ENCODE measurements around the gene PRM1. TPM values are rescaled to one million over a fixed set of nuclear protein-coding genes. Genes with fewer than 3 reads are reported as not detected.

The PRM1 gene
- total and polyA plus RNA-seq, 2 experiments from 2014 or later: not detected

GRCh38 chr16:11260596-11260966, 20.5 kb downstream of the PRM1 start:
- no peak for DNase-seq (ENCODE audit: low read depth in 1 of 2, low spot score in 1 of 2)
- Histone ChIP-seq H3K27me3 (no peaks in the 10 kb centered on the region), H3K9me3 (ENCODE audit: low read depth) (no peaks in the 10 kb centered on the region), H3K4me3 (no peak overlapping the region), H3K27ac (no peak overlapping the region), H3K4me1 (ENCODE audit: low read depth) (no peaks in the 10 kb centered on the region), H3K36me3 (no peaks in the 10 kb centered on the region)
- TF ChIP-seq, protein P1, sequence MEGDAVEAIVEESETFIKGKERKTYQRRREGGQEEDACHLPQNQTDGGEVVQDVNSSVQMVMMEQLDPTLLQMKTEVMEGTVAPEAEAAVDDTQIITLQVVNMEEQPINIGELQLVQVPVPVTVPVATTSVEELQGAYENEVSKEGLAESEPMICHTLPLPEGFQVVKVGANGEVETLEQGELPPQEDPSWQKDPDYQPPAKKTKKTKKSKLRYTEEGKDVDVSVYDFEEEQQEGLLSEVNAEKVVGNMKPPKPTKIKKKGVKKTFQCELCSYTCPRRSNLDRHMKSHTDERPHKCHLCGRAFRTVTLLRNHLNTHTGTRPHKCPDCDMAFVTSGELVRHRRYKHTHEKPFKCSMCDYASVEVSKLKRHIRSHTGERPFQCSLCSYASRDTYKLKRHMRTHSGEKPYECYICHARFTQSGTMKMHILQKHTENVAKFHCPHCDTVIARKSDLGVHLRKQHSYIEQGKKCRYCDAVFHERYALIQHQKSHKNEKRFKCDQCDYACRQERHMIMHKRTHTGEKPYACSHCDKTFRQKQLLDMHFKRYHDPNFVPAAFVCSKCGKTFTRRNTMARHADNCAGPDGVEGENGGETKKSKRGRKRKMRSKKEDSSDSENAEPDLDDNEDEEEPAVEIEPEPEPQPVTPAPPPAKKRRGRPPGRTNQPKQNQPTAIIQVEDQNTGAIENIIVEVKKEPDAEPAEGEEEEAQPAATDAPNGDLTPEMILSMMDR (IDR thresholded peaks at IDR 0.05; ENCODE audit: low read depth, low read length): no peak

DNA sequence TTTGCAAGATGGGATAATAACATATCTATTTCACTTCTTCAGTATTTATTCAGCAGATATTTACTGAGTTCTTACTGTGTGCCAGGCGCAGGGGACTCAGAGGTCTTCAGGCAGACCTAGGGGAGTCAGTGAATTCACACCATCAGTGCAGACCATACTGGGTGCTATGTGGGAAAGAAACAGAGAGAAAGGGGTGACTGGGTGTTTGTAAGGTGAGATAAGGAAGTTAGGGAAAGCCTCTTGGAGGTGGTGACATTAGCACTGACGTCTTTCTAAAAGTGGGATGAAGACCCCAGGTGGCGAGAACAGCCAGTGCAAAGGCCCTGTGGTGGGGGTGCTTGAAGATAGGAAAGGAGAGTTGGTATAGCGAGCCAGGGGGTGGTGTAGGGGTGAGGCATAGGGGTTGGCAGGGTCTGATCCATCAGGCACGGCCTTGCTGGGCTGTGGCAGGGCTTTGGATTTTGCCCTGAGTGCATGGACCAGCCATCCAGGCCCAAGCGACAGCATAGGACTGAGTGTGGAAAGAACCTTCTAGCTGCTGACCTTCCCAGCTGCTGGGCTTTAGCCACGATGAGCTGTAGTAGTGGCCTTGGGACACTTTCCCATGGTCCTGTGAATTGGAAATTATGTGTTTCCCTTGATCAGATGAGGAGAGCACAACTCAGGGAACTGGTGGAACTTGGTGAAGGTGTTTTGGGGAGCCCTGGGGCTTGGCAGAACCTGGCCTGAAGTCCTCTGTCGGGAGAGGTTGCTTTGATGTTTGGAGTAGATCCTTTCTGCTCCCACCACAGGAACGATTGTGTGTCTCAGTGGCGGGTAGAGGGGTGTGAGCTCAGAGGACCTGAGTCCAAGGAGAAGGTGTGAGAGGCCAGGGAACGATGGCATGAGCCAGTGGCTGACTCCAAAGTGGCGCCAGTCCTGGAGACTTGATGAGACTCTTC, 21.2 kb downstream of the PRM1 start:
- Histone ChIP-seq H3K27me3 (no peaks in the 10 kb centered on the region), H3K27ac (no peak overlapping the region), H3K36me3 (no peaks in the 10 kb centered on the region), H3K9me3 (ENCODE audit: low read depth) (no peaks in the 10 kb centered on the region), H3K4me3 (no peak overlapping the region), H3K4me1 (ENCODE audit: low read depth) (no peaks in the 10 kb centered on the region)
- no peak for DNase-seq (ENCODE audit: low read depth in 1 of 2, low spot score in 1 of 2)
- TF ChIP-seq, protein P1 (IDR thresholded peaks at IDR 0.05; ENCODE audit: low read depth, low read length): no peak

- TF ChIP-seq, protein P1 (IDR thresholded peaks at IDR 0.05; ENCODE audit: low read depth, low read length): no peak
- Histone ChIP-seq H3K4me1 (ENCODE audit: low read depth) (no peaks in the 10 kb centered on the region), H3K27ac (no peak overlapping the region), H3K36me3 (no peaks in the 10 kb centered on the region), H3K27me3 (no peaks in the 10 kb centered on the region), H3K4me3 (no peak overlapping the region), H3K9me3 (ENCODE audit: low read depth) (no peaks in the 10 kb centered on the region)
- DNase-seq (ENCODE audit: low read depth in 1 of 2, low spot score in 1 of 2): no peak
These were observed 22.3 kb downstream of the PRM1 start for GRCh38 chr16:11258553-11259492.

- peak overlapping the region; percentile 81 for H3K4me3 ChIP-seq
- no peak overlapping the region for H3K27ac ChIP-seq
These were observed 23.8 kb downstream of the PRM1 start for GRCh38 chr16:11257131-11257938.

More at GRCh38 chr16:11257131-11257938, 23.8 kb downstream of the PRM1 start:
- TF ChIP-seq, protein P1 (IDR thresholded peaks at IDR 0.05; ENCODE audit: low read depth, low read length): peak; percentile 82
- peak; percentile 82 to 87 for DNase-seq (ENCODE audit: low read depth in 1 of 2, low spot score in 1 of 2)
- H3K36me3 ChIP-seq: no peaks in the 10 kb centered on the region
- H3K9me3 ChIP-seq (ENCODE audit: low read depth): no peaks in the 10 kb centered on the region
- H3K4me1 ChIP-seq (ENCODE audit: low read depth): no peaks in the 10 kb centered on the region
- no peaks in the 10 kb centered on the region for H3K27me3 ChIP-seq
